ENCODE measurements around the gene CERS4. TPM values are rescaled to one million over a fixed set of nuclear protein-coding genes. Genes with fewer than 3 reads are reported as not detected.
A peak's percentile ranks its signal among the peaks of the same experiment; 100 is the strongest.

CERS4 gene
- total RNA-seq, 1 experiment from 2014 or later: 7.2 TPM

- Histone ChIP-seq H3K27ac (no peak overlapping the region), H3K27me3 (ENCODE audit: insufficient read depth, low read depth) (no peaks in the 10 kb centered on the region), H3K36me3 (ENCODE audit: low read depth) (no peaks in the 10 kb centered on the region), H3F3A (ENCODE audit: insufficient read depth, low read depth) (no peaks in the 10 kb centered on the region), H3K4me3 (no peak overlapping the region), H3K4me1 (replicated peaks; ENCODE audit: insufficient read depth) (no peaks in the 10 kb centered on the region), H3K9me3 (ENCODE audit: insufficient read depth, low read depth) (no peaks in the 10 kb centered on the region), H3K79me2 (ENCODE audit: low read depth) (no peaks in the 10 kb centered on the region), H4K20me1 (ENCODE audit: insufficient read depth) (no peaks in the 10 kb centered on the region), H3K9me2 (ENCODE audit: insufficient read depth) (no peaks in the 10 kb centered on the region), H2AFZ (no peak overlapping the region), H3K4me2 (no peak overlapping the region)
- BruUV-seq (replicated peaks): no TSS peak
- TF ChIP-seq CTCF (conservative IDR thresholded peaks at IDR 0.05) (peak; percentile 99), EZH2 (IDR thresholded peaks at IDR 0.05; ENCODE audit: low read depth) (no peak)
- ChIA-PET POLR2A (ENCODE audit: unreplicated experiment) (interaction anchor here (0.6 kb wide), 1 partner anchor 287 kb away, joined by 3 read pairs; no protein-coding TSS in a partner anchor), CTCF (interaction anchor here (0.6 to 0.9 kb wide), 4 partner anchors 95 to 324 kb away, joined by 3 to 14 read pairs (median 4); partner anchors contain the start of gene TIMM44)
- DNase-seq: peak; percentile 65 to 79
- intact Hi-C loops (cut with micrococcal nuclease; ENCODE audit: unreplicated experiment): loop anchor here (1.0 to 10.0 kb wide), 4 partner anchors 95 to 398 kb away; partner anchors contain the start of gene CTXN1
Measured at GRCh38 chr19:8252922-8253589, 43.9 kb downstream of the CERS4 start.

- no peaks in the 10 kb centered on the region for H3K9me2 ChIP-seq (ENCODE audit: insufficient read depth)
- intact Hi-C loops (cut with micrococcal nuclease; ENCODE audit: unreplicated experiment): loop anchor here (1.0 to 10.0 kb wide), 4 partner anchors 95 to 399 kb away; partner anchors contain the start of gene CTXN1
- H3K27ac ChIP-seq: no peak overlapping the region
- TF ChIP-seq EZH2 (IDR thresholded peaks at IDR 0.05; ENCODE audit: low read depth) (no peak), CTCF (conservative IDR thresholded peaks at IDR 0.05) (no peak)
- ChIA-PET POLR2A (ENCODE audit: unreplicated experiment) (interaction anchor here (0.6 kb wide), 1 partner anchor 288 kb away, joined by 3 read pairs; no protein-coding TSS in a partner anchor), CTCF (interaction anchor here (0.7 to 0.9 kb wide), 3 partner anchors 95 to 325 kb away, joined by 3 to 14 read pairs (median 5); partner anchors contain the start of gene TIMM44)
- no peaks in the 10 kb centered on the region for H3K4me1 ChIP-seq (replicated peaks; ENCODE audit: insufficient read depth)
- no peaks in the 10 kb centered on the region for H3K27me3 ChIP-seq (ENCODE audit: insufficient read depth, low read depth)
- H3K4me2 ChIP-seq: no peak overlapping the region
- BruUV-seq (replicated peaks): no TSS peak
- no peaks in the 10 kb centered on the region for H3K36me3 ChIP-seq (ENCODE audit: low read depth)
- H2AFZ ChIP-seq: no peak overlapping the region
- H3K4me3 ChIP-seq: no peak overlapping the region
- H3F3A ChIP-seq (ENCODE audit: insufficient read depth, low read depth): no peaks in the 10 kb centered on the region
- no peak for DNase-seq
- H4K20me1 ChIP-seq (ENCODE audit: insufficient read depth): no peaks in the 10 kb centered on the region
- H3K9me3 ChIP-seq (ENCODE audit: insufficient read depth, low read depth): no peaks in the 10 kb centered on the region
- no peaks in the 10 kb centered on the region for H3K79me2 ChIP-seq (ENCODE audit: low read depth)
Measured at GRCh38 chr19:8253678-8254077, 44.5 kb downstream of the CERS4 start.

- no peaks in the 10 kb centered on the region for H3F3A ChIP-seq (ENCODE audit: insufficient read depth, low read depth)
- DNase-seq: no peak
Measured at GRCh38 chr19:8254286-8255001, 45.3 kb downstream of the CERS4 start.

More at GRCh38 chr19:8254286-8255001, 45.3 kb downstream of the CERS4 start:
- Histone ChIP-seq H3K4me3 (no peak overlapping the region), H3K27ac (no peak overlapping the region), H2AFZ (no peak overlapping the region), H3K4me2 (no peak overlapping the region), H3K9me2 (ENCODE audit: insufficient read depth) (no peaks in the 10 kb centered on the region), H3K36me3 (ENCODE audit: low read depth) (no peaks in the 10 kb centered on the region), H3K79me2 (ENCODE audit: low read depth) (no peaks in the 10 kb centered on the region), H4K20me1 (ENCODE audit: insufficient read depth) (no peaks in the 10 kb centered on the region), H3K27me3 (ENCODE audit: insufficient read depth, low read depth) (no peaks in the 10 kb centered on the region), H3K4me1 (replicated peaks; ENCODE audit: insufficient read depth) (no peaks in the 10 kb centered on the region), H3K9me3 (ENCODE audit: insufficient read depth, low read depth) (no peaks in the 10 kb centered on the region)
- intact Hi-C loops (cut with micrococcal nuclease; ENCODE audit: unreplicated experiment): loop anchor here (5.0 to 10.0 kb wide), 2 partner anchors 327 to 400 kb away; partner anchors contain the start of gene CTXN1
- TF ChIP-seq EZH2 (IDR thresholded peaks at IDR 0.05; ENCODE audit: low read depth) (no peak), CTCF (conservative IDR thresholded peaks at IDR 0.05) (no peak)
- ChIA-PET POLR2A (ENCODE audit: unreplicated experiment) (no interaction called here), CTCF (interaction anchor here (0.6 kb wide), 1 partner anchor 85 kb away, joined by 5 read pairs; no protein-coding TSS in a partner anchor)
- BruUV-seq (replicated peaks): no TSS peak
